Medulla oblongata (tissue), 1 donor: ENCODE measurements around the gene TELO2.

ENCODE experiments used
- DNase-seq: peaks from one replicate; pipeline ENCODE4 v3.0.0-alpha.2; 2015; ENCODE audit errors: extremely low spot score

TELO2 gene

GRCh38 chr16:1518626-1519135, 25.5 kb downstream of the TELO2 start:
- DNase-seq = no peak

DNA sequence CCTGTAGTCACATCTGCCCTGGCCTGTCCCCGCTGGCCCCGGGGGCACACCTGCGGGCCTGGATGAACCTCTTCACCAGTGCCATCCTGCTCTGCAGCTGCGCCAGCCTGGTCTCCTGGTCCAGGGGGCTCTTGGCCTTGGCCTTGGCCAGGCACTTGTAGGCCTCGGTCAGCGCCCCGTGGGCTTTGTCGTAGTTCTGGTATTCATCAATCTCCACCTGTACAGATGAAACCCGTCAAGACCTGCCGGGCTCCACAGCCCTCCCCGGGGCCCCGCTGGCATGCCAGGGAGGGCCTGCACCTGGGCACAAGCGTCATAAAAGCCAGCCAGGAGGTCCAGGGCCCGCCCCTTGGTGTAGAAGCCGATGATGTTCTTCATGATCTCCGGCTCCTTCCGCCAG, 26.7 kb downstream of the TELO2 start:
- DNase-seq = no peak

GRCh38 chr16:1520461-1520860, 27.3 kb downstream of the TELO2 start:
- DNase-seq = no peak

DNA sequence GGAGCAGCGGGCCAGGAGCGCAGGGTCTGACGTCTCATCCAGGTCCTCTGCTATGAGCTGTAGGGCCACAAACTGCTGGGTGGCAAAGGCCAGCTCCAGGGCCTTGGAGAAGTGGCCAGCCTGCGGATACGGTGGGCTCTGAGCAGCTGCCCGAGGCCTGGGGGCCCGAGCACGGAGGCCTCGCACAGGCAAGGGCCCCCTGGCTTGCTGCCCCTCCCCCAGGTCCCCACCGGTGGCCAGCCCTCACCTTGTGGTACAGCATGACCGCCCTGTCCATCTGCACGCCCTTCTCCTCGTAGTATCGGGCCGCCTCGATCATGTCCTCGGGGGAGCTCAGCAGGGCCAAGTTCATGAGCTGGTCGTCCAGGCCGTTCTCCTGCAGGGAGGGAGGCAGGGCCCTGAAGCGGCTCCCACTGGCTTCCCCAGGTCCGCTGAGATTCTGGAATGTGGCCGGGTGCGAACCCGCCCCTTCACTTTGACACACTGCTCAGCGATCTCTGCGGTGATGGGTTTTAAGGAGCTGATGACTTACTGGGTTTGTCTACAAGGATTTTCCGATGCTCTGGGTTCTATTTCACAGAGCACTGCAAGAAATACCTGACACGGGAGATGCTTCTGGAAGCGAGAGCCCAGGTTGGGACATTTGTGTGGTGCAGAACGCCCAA, 30.6 kb downstream of the TELO2 start:
- DNase-seq = no peak

GRCh38 chr16:1524366-1524765, 31.2 kb downstream of the TELO2 start:
- DNase-seq = no peak

GRCh38 chr16:1525871-1526607, 32.9 kb downstream of the TELO2 start:
- no peak for DNase-seq

DNA sequence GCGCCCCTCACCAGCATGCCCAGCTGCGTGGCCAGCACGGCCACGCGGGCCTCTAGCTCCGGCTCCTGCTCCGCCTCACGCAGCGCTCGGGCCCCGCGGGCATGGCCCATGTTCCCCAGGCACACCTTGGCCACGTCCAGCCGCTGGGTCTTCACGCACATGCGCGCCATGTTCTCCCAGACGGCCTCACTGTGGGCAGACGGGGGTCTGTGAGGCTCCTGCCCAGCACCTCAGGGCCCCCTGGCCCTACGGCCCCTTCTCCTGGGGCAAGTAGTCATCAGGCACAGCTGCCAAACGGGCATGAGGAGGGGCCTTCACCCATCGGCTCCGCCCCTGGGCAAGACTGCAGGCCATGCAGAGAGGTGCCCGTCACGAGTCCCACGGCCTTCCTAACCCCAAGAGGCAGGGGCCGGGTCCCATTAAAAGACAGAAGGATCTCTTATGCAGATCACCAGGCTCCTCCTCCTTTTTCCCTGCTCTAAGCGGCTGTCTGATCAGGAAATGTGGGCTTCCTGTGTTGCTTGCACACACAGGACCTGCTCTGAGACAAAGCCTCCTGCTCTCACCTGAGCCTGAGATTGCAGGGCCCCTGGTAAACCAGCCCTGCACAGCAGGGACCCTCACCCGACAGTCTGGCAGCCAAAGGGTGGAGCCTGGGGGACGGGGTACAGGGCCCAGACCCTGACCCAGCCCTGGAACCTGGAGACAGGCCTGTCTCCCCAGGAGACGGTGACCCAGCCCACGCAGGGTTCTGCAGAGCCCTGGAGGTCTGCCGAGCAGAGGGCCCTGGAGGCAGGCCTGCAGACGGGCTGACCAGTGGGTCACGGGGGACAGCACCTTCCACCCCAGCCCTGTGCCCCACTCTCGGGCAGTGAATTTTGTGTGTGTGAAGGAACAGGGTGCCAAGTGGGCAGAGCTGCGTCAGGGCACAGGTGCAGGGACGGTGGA, 33.7 kb downstream of the TELO2 start:
- DNase-seq = no peak

GRCh38 chr16:1527836-1528811, 35.0 kb downstream of the TELO2 start:
- no peak for DNase-seq

DNA sequence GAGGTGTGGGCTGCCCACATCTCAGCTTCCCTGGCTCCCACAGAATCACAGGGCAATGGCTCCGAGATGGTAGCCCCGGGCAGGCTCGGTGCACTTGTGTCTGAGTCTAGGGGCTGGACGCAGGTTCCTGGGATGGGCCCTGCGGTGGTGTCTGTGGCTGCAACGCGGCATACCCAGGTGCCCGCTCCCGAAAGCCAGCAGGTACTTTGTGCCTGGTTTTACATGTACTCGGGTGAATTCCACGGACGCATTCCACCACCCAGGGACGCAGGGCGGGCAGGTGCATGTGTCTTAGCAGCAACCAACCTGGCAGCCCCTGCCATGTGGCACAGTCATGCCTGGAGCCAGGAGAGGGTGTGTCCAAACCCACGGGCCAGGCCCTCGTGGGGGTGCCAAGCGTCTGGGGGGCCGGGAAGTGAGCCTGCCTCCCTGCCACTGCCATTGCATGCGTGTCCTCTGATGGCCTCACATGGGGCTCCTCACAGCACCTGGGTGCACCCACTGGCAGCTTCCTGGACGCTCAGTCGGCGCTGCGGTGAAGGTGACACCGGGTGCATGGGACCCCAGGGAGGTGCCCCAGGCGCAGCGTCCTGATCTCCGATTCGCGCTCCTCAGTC, 35.9 kb downstream of the TELO2 start:
- DNase-seq = no peak

GRCh38 chr16:1530349-1530882, 37.3 kb downstream of the TELO2 start:
- DNase-seq = no peak

DNA sequence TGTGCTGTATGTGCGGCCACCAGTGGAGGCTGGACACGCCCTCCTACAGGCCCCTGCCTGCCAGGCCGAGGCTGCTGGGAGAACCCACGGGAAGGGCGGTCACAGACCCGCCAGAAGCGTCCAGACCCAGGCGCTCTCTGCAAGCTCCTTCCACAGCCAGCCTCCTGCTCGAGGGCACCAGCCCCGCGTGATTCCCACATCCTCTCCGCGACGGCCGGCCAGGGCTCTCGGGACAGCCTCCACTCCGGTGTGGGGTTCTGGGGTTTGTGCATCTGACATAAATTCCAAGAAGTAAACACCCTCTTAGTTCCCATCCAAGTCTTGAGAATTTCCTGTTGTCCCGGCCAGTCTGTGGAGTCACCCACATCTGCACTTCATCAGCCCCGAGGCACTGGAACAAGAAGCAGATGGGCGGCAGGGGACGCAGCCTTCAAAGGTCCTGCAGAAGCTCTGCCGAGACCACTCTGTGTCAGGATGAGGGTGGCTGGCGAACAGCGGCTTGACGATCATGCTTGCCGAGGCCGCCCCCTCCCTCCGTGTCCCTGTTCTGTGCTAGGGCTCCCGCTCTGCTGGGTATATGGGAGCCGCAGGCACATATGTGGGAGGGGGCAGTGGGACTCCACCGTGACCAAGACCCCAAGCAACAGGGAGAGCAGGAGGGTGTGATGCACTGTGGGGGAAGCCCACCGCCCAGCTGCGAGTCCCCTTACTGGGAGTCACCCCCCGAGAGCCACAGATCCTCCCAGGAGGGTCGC, 37.9 kb downstream of the TELO2 start:
- no peak for DNase-seq

DNA sequence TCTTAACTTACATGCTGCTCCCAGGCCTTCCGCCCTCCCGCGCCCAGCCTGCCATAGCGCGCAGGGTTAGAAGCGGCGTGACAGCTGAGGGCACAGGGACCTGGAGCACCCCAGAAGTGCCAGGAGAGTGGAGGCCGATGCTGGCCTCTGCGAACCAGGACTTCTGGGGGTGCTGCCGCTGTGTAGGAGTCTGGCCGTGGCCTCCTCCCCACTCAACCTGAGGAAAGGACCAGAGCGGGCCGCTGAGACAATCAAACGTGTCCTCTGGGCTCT, 38.4 kb downstream of the TELO2 start:
- no peak for DNase-seq

GRCh38 chr16:1532081-1532760, 39.1 kb downstream of the TELO2 start:
- DNase-seq = no peak

DNA sequence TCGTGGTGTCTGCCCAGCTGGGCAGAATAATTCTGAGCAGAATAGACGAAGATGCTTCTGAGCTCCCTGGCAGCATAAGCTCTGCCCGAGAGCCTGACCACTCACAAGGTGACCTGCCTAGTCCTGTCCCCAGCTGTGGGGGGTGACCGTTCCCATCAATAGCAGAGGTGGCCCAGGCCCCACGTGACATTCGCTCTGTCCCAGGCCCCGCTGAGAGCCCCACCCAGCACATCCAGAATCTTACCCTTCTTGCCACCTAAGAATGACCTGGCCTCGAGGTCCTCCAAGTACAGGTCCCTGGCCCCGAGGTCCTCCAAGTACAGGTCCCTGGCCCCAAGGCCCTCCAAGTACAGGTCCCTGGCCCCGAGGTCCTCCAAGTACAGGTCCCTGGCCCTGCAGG, 39.6 kb downstream of the TELO2 start:
- no peak for DNase-seq

DNA sequence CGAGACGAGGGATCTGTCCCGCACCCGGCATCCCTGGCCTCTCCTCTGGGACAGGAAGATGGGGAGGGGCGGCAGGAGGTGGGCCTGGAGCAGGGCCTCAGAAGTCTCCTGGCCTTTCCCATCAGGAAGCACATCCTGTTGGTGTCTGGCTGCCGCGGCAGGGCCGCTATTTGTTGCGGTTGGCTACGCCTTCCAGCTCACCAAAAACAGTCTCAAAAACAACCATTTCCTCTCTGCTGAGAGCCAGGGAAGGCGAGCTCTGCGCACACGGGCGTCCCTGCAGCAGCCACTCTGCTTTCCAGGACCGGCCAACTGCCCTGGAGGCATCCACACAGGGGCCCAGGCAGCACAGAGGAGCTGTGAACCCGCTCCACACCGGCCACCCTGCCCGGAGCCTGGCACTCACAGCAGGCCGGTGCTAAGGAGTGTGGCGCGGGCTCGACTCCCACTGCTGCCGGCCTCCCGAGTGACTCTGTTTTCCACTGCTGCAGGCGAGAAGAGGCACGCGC, 40.3 kb downstream of the TELO2 start, which contains the start of gene TMEM204:
Gene TMEM204 (plus strand): TSS at position 224 of the 509 bp plus-strand sequence. CDS start 610 bp downstream, outside the sequence.
- no peak for DNase-seq

GRCh38 chr16:1534021-1535020, 41.2 kb downstream of the TELO2 start:
- no peak for DNase-seq
